Fibroblast of peridontal ligament (primary cell): ENCODE measurements around the gene RIOK1.

Source experiments
- DNase-seq: peaks from one replicate; pipeline ENCODE4 v3.0.0-alpha.2; 2010; ENCODE audit errors: extremely low read depth

RIOK1 gene

DNA sequence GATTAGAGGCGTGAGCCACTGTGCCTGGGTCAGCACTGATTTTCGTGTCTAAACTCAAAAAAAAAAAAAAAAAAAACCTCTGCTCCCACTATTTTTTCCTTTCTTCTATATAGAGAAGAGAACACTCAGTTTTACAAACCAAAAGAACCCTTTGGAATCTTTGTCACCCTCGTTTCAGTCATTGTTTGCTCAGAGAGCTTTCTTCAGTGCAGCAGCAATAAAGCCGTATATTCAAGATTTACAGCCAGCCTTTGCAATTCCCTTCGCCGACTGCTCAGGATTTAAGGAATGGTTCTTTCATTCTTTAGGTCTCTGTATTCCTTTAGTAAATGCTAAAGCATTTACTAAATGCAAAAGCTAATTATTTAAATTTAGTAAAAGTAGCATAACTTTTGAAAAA is 20.1 kb downstream of the RIOK1 start:
- no peak for DNase-seq

DNA sequence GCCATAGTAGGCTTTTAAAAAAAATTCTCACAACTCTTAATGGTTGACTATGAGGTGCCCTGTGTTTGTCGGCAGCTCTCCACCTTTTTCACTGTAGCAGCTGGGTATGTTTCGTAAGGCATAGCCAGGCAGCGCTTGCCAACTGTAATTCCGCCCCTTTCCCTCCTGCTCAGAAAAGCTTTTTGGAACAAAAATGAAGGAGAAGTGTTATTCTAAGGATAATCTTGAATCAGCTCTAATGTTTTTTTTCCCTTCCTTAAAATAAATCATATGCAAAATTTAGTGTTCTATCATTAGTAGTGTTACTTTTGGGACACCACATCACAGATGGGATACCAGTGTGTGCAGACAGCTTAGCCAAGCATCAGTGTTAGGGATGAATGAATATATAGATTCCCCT is 21.2 kb downstream of the RIOK1 start:
- DNase-seq = no peak

DNA sequence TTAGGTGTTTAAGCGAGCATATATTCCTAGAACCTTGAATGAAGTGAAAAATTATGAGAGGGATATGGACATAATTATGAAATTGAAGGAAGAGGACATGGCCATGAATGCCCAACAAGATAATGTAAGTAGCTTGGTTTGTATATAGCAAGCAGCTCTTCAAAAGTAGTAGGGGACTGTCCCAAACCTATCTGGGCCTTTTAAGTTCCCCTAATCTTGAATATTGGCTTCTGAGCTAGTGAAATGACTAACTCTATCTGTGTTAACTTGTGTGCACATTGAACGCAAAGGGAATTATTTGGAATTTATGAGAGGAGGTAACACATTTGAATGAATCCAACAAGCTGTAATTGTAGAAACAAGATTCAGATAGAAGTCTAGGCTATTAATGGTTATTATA is 21.7 kb downstream of the RIOK1 start:
- no peak for DNase-seq

DNA sequence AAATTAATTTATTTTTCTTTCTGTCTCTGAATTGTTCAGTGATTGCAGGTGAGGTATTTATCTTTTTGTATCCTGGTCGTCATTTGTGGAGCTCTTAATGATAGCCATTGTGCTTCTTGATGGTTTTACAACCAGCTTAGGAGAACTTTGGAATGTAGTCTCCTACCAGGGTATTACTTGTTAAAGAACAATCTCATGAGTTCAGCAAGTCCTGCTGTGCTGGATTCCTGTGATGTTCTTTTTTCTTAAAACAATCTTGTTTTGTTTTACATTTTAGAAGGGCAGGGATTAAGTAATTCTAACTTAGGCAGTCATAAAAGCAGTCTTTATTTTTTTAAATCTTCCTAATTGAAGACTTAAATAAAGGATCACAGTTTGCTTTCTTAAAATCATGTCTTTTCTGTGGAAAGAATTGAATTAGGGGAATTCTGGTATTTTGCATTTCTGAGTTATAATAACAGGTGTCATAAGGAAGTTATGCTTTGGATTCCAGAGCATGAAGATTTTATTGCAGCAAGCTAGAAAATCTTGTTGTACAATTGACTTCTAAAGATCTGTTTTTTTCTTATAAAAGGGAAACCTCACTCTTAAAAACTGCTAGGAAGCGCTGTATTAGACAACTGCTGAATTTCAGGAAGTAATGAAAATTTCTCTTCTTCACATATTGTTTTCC is 23.7 kb downstream of the RIOK1 start:
- no peak for DNase-seq

DNA sequence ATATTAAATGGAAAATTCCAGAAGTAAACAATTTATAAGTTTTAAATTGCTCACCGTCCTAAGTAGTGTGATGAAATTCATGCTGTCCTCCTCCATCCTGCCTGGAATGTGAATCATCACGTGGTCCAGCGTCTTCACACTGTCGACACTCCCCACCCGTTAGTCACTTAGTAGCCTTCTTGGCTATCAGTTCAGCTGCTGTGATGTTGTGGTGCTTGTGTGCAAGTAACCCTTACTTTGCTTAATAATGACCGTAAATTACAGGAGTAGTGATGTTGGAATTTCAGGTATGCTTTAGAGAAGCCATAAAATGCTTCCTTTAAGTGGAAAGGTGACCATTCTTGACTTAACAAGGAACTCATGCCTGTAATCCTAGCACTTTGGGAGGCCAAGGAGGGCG is 25.2 kb downstream of the RIOK1 start:
- DNase-seq = peak; percentile 44

DNA sequence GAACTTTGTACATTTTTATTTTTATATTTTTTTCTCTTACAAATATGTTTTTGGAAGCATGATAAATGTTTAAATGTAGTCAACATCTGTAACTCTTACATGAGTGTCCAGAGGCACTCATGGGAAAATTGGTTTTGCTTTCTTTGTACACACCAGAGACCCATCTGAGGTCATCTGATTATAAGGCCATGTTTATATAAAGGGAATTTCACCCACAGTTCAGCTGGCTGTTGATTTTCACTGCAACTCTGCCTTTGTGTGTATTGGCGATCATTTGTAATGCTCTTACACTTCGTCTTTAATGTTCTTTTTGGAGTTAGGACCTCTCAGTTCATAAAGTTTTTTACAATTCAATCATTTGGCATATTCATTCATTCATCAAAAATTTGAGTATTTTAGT is 28.1 kb downstream of the RIOK1 start:
- no peak for DNase-seq

DNA sequence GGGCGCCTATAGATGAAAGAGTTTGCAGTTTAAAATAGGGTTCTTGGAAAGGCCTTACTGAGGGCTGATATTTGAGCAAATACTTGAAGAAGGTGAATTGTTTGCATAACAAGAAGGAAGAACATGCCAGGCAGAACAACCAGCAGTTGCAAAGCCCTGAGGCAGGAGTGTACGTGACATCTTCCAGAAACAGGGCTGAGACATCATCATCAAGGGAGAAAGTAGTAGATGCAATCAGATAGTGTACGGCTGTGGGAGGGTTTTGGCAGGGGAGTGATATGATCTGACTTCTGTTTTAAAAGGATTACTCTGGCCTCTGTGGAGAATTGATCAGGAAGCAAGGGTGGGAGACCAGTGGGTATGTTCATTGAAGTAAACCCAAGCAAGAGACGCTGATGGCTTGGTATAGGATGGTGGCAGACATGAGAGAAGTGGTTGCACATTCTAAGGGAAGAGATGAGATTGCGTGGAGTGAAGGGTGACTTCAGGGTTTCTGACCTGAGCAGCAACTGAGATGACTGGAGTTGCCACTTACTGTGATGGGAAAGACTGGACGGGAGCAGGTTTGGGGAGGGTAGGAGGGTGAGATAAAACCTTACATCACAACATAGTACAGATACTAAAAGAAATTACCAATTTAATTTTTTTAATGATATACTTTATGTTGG is 28.8 kb downstream of the RIOK1 start:
- no peak for DNase-seq

DNA sequence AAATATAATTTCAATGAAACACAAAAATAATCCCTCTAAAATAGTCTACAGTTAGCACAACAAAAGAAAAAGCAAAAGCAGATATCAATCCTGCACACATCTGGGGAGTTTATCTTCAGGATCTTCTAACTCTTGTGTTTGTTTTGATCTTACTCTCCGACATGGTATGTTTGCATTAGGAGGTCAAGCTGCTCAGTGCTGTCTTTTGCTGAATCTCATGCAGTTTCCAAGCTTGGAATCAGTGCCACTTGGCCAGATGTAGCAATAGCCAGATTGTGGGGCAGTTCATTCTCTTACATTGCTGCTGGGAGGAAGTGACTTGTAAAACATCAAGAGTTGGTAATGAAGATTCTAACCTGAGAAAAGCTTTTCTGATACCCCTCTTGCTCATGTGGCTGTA is 29.5 kb downstream of the RIOK1 start:
- peak; percentile 44 for DNase-seq

DNA sequence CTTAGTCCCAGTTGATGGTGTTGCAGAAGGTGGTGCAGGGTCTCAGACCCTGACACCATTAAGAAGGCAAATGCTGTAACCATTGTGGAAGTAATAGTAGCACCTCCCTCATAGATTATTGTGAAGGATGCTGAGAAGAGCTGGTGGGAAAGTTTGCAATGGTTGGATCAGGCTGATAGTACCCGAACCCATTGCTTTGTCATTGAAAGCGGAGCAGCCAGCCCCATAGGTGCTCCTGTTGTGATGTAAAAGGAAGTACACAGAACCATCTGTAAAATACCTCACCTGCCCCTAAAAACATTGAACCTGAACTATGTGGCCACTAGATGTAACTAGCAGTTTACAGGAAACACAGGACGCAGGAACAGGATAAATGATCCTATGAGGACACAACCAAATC is 31.5 kb downstream of the RIOK1 start:
- no peak for DNase-seq

DNA sequence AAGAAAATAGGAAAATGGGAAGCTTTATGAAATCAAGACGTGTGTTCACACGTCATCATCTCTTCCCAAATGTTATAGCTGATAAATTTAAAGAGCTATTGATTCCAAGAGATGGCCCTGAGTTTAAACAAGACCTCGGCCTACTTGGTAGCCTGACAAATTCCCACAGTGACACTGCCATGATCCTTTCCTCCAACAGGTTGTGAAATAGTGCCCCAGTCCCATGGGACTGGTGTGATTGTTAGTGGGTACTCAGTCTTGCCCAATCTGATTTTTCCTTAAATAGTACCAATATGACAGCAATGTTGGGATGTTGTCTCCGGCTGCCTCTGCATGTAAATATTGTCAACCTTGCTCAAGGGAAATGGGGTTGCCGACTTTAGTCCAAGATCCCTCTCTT is 34.5 kb downstream of the RIOK1 start:
- no peak for DNase-seq

DNA sequence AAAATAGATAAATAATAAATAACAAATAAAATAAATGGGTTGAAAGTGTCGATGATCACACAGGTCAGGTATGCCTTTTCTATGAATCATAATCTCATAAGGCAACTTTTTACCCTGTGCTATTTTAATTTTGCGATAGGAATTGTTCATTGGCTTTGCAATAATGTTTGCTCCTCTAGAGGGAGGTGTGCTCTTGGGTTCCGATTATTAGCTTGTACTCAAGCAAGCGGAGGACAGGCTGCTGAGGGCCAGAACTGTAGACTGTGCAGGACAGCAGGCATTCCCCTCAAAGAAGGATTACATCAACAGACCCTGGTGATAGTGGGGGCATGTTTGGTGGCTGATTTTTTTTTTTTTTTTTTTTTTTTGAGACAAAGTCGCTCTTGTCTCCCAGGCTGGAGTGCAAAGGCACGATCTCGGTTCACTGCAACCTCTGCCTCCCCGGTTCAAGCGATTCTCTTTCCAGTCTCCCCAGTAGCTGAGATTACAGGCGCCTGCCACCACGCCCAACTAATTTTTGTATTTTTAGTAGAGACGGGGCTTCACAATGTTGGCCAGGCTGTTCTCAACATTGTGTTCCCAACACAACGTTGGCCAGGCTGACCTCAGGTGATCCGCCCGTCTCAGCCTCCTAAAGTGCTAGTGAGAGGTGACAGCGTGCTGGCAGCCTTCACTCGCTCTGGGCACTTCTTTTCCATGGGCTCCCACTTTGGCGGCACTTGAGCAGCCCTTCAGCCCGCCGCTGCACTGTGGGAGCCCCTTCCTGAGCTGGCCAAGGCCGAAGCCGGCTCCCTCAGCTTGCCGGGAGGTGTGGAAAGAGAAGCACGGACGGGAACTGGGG is 35.6 kb downstream of the RIOK1 start:
- peak; percentile 75 for DNase-seq

DNA sequence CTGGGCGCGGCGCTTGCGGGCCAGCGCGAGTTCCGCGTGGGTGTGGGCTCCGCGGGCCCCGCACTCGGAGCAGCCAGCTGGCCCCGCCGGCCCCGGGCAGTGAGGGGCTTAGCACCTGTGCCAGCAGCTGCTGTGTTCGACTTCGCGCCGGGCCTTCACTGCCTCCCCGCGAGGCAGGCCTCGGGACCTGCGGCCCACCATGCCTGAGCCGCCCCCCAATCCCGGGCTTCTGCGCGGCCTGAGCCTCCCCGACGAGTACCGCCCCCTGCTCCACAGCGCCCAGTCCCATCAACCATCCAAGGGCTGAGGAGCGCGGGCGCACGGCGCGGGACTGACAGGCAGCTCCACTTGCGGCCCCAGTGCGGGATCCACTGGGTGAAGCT is 36.2 kb downstream of the RIOK1 start:
- DNase-seq = no peak

DNA sequence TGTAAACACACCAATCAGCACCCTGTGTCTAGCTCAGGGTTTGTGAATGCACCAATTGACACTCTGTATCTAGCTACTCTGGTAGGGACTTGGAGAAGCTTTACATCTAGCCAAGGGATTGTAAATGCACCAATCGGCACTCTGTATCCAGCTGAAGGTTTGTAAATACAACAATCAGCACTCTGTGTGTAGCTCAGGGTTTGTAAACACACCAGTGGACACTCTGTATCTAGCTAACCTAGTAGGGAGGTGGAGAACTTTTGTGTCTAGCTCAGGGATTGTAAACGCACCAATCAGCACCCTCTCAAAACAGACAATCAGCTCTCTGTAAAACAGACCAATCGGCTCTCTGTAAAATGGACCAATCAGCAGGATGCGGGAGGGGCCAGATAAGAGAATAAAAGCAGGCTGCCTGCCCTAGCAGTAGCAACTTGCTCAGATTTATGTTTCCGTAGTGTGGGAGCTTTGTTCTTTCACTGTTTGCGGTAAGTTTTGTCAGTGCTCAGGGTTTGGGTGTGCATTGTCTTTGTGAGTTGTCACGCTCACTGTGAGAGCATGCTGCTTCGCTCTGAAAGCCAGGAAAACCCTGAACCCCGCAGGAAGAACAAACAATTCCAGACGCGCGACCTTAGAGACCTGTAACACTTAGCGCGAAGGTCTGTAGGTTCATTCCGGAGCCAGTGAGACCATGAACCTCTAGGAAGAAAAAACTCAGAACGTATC is 37.0 kb downstream of the RIOK1 start:
- DNase-seq = no peak

DNA sequence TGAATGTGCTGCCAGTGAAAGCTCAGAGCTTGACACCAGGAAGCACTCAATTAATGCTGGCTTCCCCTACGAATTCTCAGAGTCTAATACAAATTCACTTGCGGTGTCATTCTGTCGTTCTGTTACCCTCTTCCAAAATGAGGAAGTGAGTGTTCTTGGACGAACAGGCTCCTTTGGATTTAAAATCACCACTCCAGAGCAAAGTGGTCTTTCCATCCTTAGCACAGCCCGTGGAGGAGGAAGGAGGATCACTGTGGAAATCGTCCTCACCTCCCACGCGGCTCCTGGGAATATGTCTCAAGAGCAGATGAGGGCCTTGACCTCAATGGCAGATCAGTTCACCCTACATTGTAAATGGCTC is 41.7 kb downstream of the RIOK1 start:
- DNase-seq = no peak

DNA sequence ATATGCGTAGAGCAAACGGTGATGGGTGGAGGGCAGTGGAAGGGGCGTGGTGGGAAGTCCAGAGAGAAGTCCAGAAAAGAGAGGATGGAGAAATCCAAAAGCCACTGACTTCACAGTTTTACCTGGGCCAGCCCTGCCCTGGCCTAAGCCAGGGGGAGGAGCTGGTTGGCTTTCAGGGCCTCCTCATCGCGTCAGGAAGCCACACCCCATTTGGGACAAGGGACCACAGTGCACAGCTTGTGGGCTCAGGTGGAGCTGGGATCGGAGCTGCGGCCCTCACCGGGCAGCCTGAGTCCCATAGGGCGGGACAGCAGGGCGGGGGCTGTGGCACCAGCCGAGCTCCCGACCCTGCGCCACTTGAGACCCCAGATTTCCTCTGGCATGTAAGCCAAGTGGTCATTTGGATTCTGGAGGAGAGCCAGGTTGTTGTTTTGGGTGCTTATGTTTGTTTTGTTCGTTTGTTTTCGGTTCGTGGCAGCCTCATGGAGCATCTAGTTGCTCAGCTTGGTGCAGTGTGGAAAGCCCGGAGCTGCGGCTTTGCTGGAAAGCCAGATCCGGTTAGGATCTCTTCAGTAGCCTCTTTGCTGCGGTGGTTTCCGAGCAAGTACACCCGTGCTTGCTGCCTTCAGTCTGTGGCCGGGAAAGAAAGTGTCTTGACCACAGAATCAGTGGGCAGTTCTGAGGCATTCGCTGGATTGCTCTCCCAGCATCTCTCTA is 42.2 kb downstream of the RIOK1 start:
- peak; percentile 68 for DNase-seq

DNA sequence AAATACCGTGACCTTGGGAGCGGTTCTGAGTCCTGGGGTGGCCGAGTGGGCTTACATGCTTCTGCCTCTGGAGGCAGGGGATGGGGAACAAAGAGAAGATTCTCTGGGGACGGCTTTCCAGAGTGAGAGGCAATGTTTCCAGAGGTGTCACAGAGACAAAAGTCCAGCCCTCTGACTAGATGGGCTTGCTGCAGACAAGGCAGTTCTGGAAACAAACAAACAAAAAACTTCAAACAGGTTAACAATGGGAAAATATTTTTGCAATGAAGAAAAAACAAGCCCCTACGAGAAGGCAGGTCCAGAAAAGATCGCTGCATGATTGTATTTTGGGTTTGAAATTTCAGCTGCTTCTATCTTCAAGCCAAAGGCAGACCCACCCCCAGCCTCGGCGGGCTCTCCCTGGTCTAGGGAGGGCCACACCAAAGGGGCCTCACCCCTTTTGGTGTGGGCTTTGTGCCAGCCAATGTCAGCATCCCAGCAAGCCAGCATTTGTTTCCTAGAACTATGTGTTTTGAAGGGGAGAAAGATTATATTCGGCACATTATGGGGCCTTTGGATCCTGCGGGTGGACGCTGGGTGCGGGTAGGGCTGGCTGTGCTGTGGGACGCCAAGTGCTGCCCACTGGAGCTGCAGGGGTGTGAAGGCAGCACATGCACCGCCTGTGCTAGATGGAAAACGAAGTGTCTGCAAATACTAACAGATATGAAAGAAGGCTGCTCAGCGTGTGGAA is 42.9 kb downstream of the RIOK1 start:
- no peak for DNase-seq

DNA sequence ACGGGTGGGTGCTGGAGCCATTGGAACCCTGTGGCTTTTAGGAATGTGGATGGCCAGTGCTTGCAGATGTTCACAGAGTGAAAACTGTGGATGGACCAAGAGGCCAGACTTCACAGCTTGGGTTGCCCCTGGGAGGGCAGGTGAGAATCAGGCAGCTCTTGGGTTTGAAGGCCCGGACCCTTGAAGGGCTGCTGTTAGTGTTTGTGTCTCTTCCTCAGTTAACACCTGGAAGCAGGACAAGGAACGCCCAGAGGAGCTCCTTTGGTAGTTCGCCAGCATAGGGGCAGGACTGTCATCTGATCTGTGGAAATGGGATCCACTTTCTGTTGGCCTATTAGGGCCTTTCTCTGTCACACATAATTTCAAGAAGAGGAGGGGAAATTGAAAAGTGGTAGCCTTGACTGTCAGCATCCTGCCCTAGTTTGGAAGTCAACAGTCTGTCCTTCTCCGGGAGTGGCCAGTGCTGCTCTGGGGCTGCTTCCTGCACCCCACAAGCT is 43.6 kb downstream of the RIOK1 start:
- peak; percentile 30 for DNase-seq

DNA sequence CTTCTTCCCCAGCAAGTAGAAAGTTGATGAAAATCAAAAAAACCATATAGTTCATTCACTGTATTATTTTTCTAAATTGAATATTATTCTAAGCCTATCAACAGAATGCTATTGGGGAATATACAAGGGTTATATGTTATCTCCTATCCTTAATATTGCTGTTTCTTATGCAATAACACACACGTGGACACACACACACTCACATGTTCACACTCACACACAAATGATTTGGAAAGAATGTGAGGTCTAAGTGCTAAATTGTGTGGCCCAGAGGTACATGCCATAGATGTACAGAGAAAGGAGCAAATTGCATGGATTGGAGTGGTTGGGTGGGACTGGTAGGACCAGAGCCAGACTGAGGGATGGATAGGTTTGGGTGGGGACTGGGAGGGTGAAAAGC is 45.1 kb downstream of the RIOK1 start:
- DNase-seq = no peak

DNA sequence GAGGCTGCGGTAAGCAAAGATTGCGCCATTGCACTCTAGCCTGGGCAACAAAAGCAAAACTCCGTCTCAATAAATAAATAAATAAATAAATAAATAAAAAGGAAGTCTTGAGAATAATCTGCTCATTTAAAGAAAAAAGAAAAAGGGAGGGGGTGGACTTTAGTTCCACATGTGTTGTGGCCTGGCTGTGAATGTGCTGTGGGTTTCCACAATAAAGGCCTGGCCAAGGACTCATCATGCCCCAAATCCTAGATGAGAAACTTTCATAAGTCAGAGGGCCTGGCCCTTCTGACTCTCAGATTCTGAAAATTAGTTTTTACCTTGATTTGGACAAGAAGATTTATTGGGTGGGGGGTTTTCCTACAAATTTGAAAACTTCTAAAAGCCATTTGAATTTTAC is 48.4 kb downstream of the RIOK1 start:
- DNase-seq = no peak

DNA sequence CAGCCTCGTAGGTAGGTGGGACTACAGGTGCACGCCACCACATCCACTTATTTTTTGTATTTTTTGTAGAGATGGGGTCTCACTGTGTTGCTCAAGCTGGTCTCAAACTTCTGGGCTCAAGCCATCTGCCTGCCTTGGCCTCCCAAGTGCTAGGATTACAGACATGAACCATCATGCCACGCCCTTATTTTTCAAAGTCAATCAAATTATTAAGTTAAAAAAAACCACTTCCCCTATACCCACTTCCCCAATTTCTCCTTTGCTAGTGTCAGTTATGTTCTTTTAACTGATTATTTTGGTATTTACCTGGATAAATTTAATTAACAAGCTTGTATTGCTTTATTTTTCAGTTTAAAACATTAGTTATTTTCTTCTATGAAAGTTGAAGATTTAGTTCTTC is 49.6 kb downstream of the RIOK1 start:
- DNase-seq = no peak

DNA sequence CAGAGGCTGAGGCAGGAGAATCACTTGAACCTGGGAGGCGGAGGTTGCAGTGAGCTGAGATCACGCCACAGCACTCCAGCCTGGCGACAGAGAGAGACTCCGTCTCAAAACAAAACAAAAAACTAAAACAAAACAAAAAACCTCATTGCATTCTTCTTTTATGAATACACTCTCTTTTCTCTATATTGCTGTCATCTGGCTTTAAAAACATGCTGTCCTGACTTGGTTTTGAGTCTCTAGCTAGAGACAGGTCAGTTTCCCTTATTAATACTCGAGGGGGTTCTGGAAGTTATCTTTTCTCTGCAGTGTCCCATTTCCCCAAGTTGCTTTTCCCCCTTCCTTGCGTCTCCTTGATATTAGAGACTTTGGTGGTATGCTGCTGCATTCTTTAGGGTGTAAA is 50.9 kb downstream of the RIOK1 start:
- DNase-seq = peak; percentile 41
